NCI-H128 (cell line): ENCODE measurements around the gene TSLP.

Source experiments
- DNase-seq: peaks from one replicate; lab custom pipeline; 2025; ENCODE audit not compliant: unreplicated experiment; lab: John Stamatoyannopoulos, UW

The TSLP gene

GRCh38 chr5:111095982-111096381, 24.5 kb downstream of the TSLP start:
- no peak for DNase-seq

GRCh38 chr5:111099058-111099778, 27.7 kb downstream of the TSLP start:
- no peak for DNase-seq

GRCh38 chr5:111106320-111106948, 34.9 kb downstream of the TSLP start:
- DNase-seq, result no peak

- no peak for DNase-seq
These were observed 35.9 kb downstream of the TSLP start for GRCh38 chr5:111107371-111107770.

- no peak for DNase-seq
These were observed 40.4 kb downstream of the TSLP start for GRCh38 chr5:111111956-111112355.

- DNase-seq, result no peak
These were observed 42.2 kb downstream of the TSLP start for GRCh38 chr5:111113678-111114077.

GRCh38 chr5:111115229-111115628, 43.7 kb downstream of the TSLP start:
- no peak for DNase-seq

- DNase-seq, result no peak
These were observed 45.0 kb downstream of the TSLP start for GRCh38 chr5:111116550-111116949.

- no peak for DNase-seq
These were observed 45.6 kb downstream of the TSLP start for GRCh38 chr5:111117136-111117535.

- DNase-seq, result no peak
These were observed 47.7 kb downstream of the TSLP start for GRCh38 chr5:111119221-111119620.

GRCh38 chr5:111119856-111120255, 48.3 kb downstream of the TSLP start:
- DNase-seq, result no peak

- no peak for DNase-seq
These were observed 49.4 kb downstream of the TSLP start for GRCh38 chr5:111120911-111121310.

- no peak for DNase-seq
These were observed 50.4 kb downstream of the TSLP start for GRCh38 chr5:111121926-111122325.

GRCh38 chr5:111122398-111122797, 50.9 kb downstream of the TSLP start:
- DNase-seq, result no peak

GRCh38 chr5:111124793-111125192, 53.3 kb downstream of the TSLP start:
- DNase-seq, result no peak

- no peak for DNase-seq
These were observed 55.4 kb downstream of the TSLP start for GRCh38 chr5:111126896-111127295.
